HG03025 (cell line): ENCODE measurements around the gene SLC26A6.

Source experiments
- ATAC-seq: cut with Tn5 transposase; IDR thresholded peaks from one replicate; pipeline ENCODE4 v1.9.1; 2021; ENCODE audit warnings: mild to moderate bottlenecking, moderate library complexity; ENCODE audit not compliant: unreplicated experiment, low FRiP score

Gene SLC26A6

GRCh38 chr3:48661501-48662144, 26.4 kb upstream of the SLC26A6 start:
- ATAC-seq, result no peak

- no peak for ATAC-seq
Measured at GRCh38 chr3:48660800-48661400, 25.6 kb upstream of the SLC26A6 start.

GRCh38 chr3:48656841-48657281, 21.6 kb upstream of the SLC26A6 start:
- ATAC-seq, result no peak

- no peak for ATAC-seq
Measured at GRCh38 chr3:48656061-48656840, 21.0 kb upstream of the SLC26A6 start.

- ATAC-seq, result no peak
Measured at GRCh38 chr3:48655606-48656005, 20.3 kb upstream of the SLC26A6 start.

GRCh38 chr3:48655063-48655462, 19.8 kb upstream of the SLC26A6 start:
- no peak for ATAC-seq

- no peak for ATAC-seq
Measured at GRCh38 chr3:48652923-48653715, 17.9 kb upstream of the SLC26A6 start.

GRCh38 chr3:48651771-48652170, 16.5 kb upstream of the SLC26A6 start:
- no peak for ATAC-seq

GRCh38 chr3:48650723-48651122, 15.5 kb upstream of the SLC26A6 start:
- no peak for ATAC-seq

- no peak for ATAC-seq
Measured at GRCh38 chr3:48648188-48648850, 13.1 kb upstream of the SLC26A6 start.

- no peak for ATAC-seq
Measured at GRCh38 chr3:48647714-48648113, 12.5 kb upstream of the SLC26A6 start.

GRCh38 chr3:48644898-48645760, 9.9 kb upstream of the SLC26A6 start:
- no peak for ATAC-seq

- no peak for ATAC-seq
Measured at GRCh38 chr3:48642605-48643004, 7.3 kb upstream of the SLC26A6 start.

GRCh38 chr3:48641396-48641795, 6.1 kb upstream of the SLC26A6 start:
- no peak for ATAC-seq

- ATAC-seq, result no peak
Measured at GRCh38 chr3:48639944-48640606, 4.8 kb upstream of the SLC26A6 start.

GRCh38 chr3:48637305-48637704, 2.0 kb upstream of the SLC26A6 start:
- no peak for ATAC-seq

- ATAC-seq, result no peak
Measured at GRCh38 chr3:48636149-48636655, 941 bp upstream of the SLC26A6 start.

GRCh38 chr3:48634661-48635221, 520 bp downstream of the SLC26A6 start:
- ATAC-seq, result peak; percentile 23
